Natural killer cell treated with Interleukin-12 subunit alpha and Interleukin-12 subunit beta and Interleukin-15 and Interleukin-18, amount 100 ng/mL, for 72 hours (primary cell): ENCODE data around the gene CEACAM8. TPM values are rescaled to one million over a fixed set of nuclear protein-coding genes. Genes with fewer than 3 reads are reported as not detected.

Source experiments
- ATAC-seq, 2 donors: fragments of 150-1000 bp; cut with Tn5 transposase in 1 of 2; sonication (Bioruptor Pico), chemical (Tn5 transposase) in 1 of 2; 2 replicates each; pipeline ENCODE4 v1.10.0; 2021
- DNase-seq: peaks from one replicate; pipeline ENCODE4 v3.0.0; 2022; ENCODE audit warnings: low spot score
- H3K27ac Mint-ChIP-seq, 2 donors: 1 replicate in 1 of 2; 2 replicates in 1 of 2; pipeline ENCODE4 v1.8.0; 2022; ENCODE audit warnings: mixed read lengths in 2 of 2, mild to moderate bottlenecking in 1 of 2, moderate library complexity in 1 of 2
- H3K27me3 Mint-ChIP-seq, 2 donors: 1 replicate in 1 of 2; 2 replicates in 1 of 2; pipeline ENCODE4 v1.8.0; 2022; ENCODE audit warnings: mixed read lengths in 2 of 2
- H3K36me3 Mint-ChIP-seq: one replicate; pipeline ENCODE4 v1.8.0; 2022; ENCODE audit warnings: mixed read lengths
- H3K4me1 Mint-ChIP-seq, 2 donors: 1 replicate in 1 of 2; 2 replicates in 1 of 2; pipeline ENCODE4 v1.8.0; 2022; ENCODE audit warnings: low read depth in 2 of 2, mixed read lengths in 2 of 2, mild to moderate bottlenecking in 1 of 2
- H3K4me3 Mint-ChIP-seq: one replicate; pipeline ENCODE4 v1.8.0; 2022; ENCODE audit warnings: mixed read lengths
- H3K9me3 Mint-ChIP-seq: 2 replicates; pipeline ENCODE4 v1.8.0; 2022; ENCODE audit warnings: mixed read lengths
- total RNA-seq, 2 donors: library from RNA; stranded (reverse); gene quantifications; one replicate each; pipeline ENCODE4 v1.2.3, GENCODE V29; 2022

Gene CEACAM8
- total RNA-seq, 2 donors from 2014 or later, result not detected

GRCh38 chr19:42601811-42602443, 7.2 kb upstream of the CEACAM8 start:
- ATAC-seq, result peak in 1 of 2 donors; percentile 55
- no peak overlapping the region for H3K4me3 Mint-ChIP-seq

GRCh38 chr19:42596391-42597072, 1.8 kb upstream of the CEACAM8 start:
- H3K4me3 Mint-ChIP-seq, result no peak overlapping the region
- ATAC-seq, result peak in 1 of 2 donors; percentile 66
- H3K9me3 Mint-ChIP-seq, result no peaks in the 10 kb centered on the region
- peaks cover 0 to 7% of the 10 kb centered on the region in 2 donors for H3K4me1 Mint-ChIP-seq
- H3K27me3 Mint-ChIP-seq, result peaks cover 24 to 27% of the 10 kb centered on the region in 2 donors
- H3K27ac Mint-ChIP-seq, result no peak overlapping the region
- DNase-seq, result no peak
- H3K36me3 Mint-ChIP-seq, result no peaks in the 10 kb centered on the region

More at GRCh38 chr19:42601811-42602443, 7.2 kb upstream of the CEACAM8 start:
- Mint-ChIP-seq H3K36me3 (no peaks in the 10 kb centered on the region), H3K27ac (no peak overlapping the region), H3K27me3 (peaks cover 39 to 51% of the 10 kb centered on the region in 2 donors), H3K9me3 (no peaks in the 10 kb centered on the region), H3K4me1 (no peaks in the 10 kb centered on the region)
- DNase-seq, result no peak

- H3K36me3 Mint-ChIP-seq, result no peaks in the 10 kb centered on the region
- no peak overlapping the region for H3K4me3 Mint-ChIP-seq
- no peak for DNase-seq
- peaks cover 0 to 7% of the 10 kb centered on the region in 2 donors for H3K4me1 Mint-ChIP-seq
- ATAC-seq, result peak in 1 of 2 donors; percentile 20
- peaks cover 21 to 26% of the 10 kb centered on the region in 2 donors for H3K27me3 Mint-ChIP-seq
- no peak overlapping the region for H3K27ac Mint-ChIP-seq
- H3K9me3 Mint-ChIP-seq, result no peaks in the 10 kb centered on the region
Measured at GRCh38 chr19:42595550-42596172, 937 bp upstream of the CEACAM8 start.

GRCh38 chr19:42589792-42590191, 4.9 kb downstream of the CEACAM8 start:
- Mint-ChIP-seq H3K27ac (no peak overlapping the region), H3K27me3 (peaks cover 19 to 27% of the 10 kb centered on the region in 2 donors), H3K4me1 (no peaks in the 10 kb centered on the region), H3K4me3 (no peak overlapping the region), H3K36me3 (no peaks in the 10 kb centered on the region), H3K9me3 (no peaks in the 10 kb centered on the region)
- ATAC-seq, result no peak
- no peak for DNase-seq

- H3K4me1 Mint-ChIP-seq, result no peaks in the 10 kb centered on the region
- no peak overlapping the region for H3K4me3 Mint-ChIP-seq
- H3K27me3 Mint-ChIP-seq, result peaks cover 29 to 50% of the 10 kb centered on the region in 2 donors
- no peak overlapping the region for H3K27ac Mint-ChIP-seq
- no peak for ATAC-seq
- no peak for DNase-seq
- no peaks in the 10 kb centered on the region for H3K36me3 Mint-ChIP-seq
- no peaks in the 10 kb centered on the region for H3K9me3 Mint-ChIP-seq
Measured at GRCh38 chr19:42584466-42584865, 10.3 kb downstream of the CEACAM8 start.

- no peak overlapping the region for H3K4me3 Mint-ChIP-seq
- no peaks in the 10 kb centered on the region for H3K4me1 Mint-ChIP-seq
- ATAC-seq, result no peak
- H3K27ac Mint-ChIP-seq, result no peak overlapping the region
- no peaks in the 10 kb centered on the region for H3K9me3 Mint-ChIP-seq
- H3K27me3 Mint-ChIP-seq, result peaks cover 15 to 48% of the 10 kb centered on the region in 2 donors
- no peak for DNase-seq
- no peaks in the 10 kb centered on the region for H3K36me3 Mint-ChIP-seq
Measured at GRCh38 chr19:42577016-42577415, 17.7 kb downstream of the CEACAM8 start.

GRCh38 chr19:42576241-42576640, 18.5 kb downstream of the CEACAM8 start:
- H3K27me3 Mint-ChIP-seq, result peaks cover 15 to 48% of the 10 kb centered on the region in 2 donors
- no peak for DNase-seq
- H3K4me3 Mint-ChIP-seq, result no peak overlapping the region
- H3K4me1 Mint-ChIP-seq, result no peaks in the 10 kb centered on the region
- no peaks in the 10 kb centered on the region for H3K9me3 Mint-ChIP-seq
- H3K36me3 Mint-ChIP-seq, result no peaks in the 10 kb centered on the region
- ATAC-seq, result no peak
- no peak overlapping the region for H3K27ac Mint-ChIP-seq

GRCh38 chr19:42573642-42574041, 21.1 kb downstream of the CEACAM8 start:
- Mint-ChIP-seq H3K36me3 (no peaks in the 10 kb centered on the region), H3K4me1 (no peaks in the 10 kb centered on the region), H3K4me3 (no peak overlapping the region), H3K9me3 (no peaks in the 10 kb centered on the region), H3K27me3 (peaks cover 15 to 33% of the 10 kb centered on the region in 2 donors), H3K27ac (no peak overlapping the region)
- DNase-seq (no peak), ATAC-seq (no peak)

GRCh38 chr19:42571116-42571515, 23.6 kb downstream of the CEACAM8 start:
- ATAC-seq, result no peak
- DNase-seq, result no peak
- Mint-ChIP-seq H3K4me3 (no peak overlapping the region), H3K4me1 (peaks cover 4 to 7% of the 10 kb centered on the region in 2 donors), H3K27me3 (peaks cover 7 to 21% of the 10 kb centered on the region in 2 donors), H3K9me3 (no peaks in the 10 kb centered on the region), H3K27ac (no peak overlapping the region), H3K36me3 (no peaks in the 10 kb centered on the region)

- ATAC-seq (no peak), DNase-seq (no peak)
- H3K9me3 Mint-ChIP-seq, result no peaks in the 10 kb centered on the region
- peaks cover 4 to 7% of the 10 kb centered on the region in 2 donors for H3K4me1 Mint-ChIP-seq
- no peak overlapping the region for H3K4me3 Mint-ChIP-seq
- H3K27ac Mint-ChIP-seq, result no peak overlapping the region
- peaks cover 7 to 18% of the 10 kb centered on the region in 2 donors for H3K27me3 Mint-ChIP-seq
- no peaks in the 10 kb centered on the region for H3K36me3 Mint-ChIP-seq
Measured at GRCh38 chr19:42569193-42569592, 25.5 kb downstream of the CEACAM8 start.

GRCh38 chr19:42568006-42568405, 26.7 kb downstream of the CEACAM8 start:
- no peak overlapping the region for H3K4me3 Mint-ChIP-seq

GRCh38 chr19:42567567-42567966, 27.2 kb downstream of the CEACAM8 start:
- no peak for ATAC-seq
- no peaks in the 10 kb centered on the region for H3K36me3 Mint-ChIP-seq
- H3K27ac Mint-ChIP-seq, result no peak overlapping the region
- DNase-seq, result no peak
- no peak overlapping the region for H3K4me3 Mint-ChIP-seq
- H3K9me3 Mint-ChIP-seq, result no peaks in the 10 kb centered on the region
- H3K4me1 Mint-ChIP-seq, result peaks cover 9 to 13% of the 10 kb centered on the region in 2 donors
- peaks cover 11 to 16% of the 10 kb centered on the region in 2 donors for H3K27me3 Mint-ChIP-seq

More at GRCh38 chr19:42568006-42568405, 26.7 kb downstream of the CEACAM8 start:
- ATAC-seq, result no peak
- Mint-ChIP-seq H3K27ac (no peak overlapping the region), H3K36me3 (no peaks in the 10 kb centered on the region), H3K9me3 (no peaks in the 10 kb centered on the region), H3K4me1 (peaks cover 9 to 12% of the 10 kb centered on the region in 2 donors), H3K27me3 (peaks cover 11 to 16% of the 10 kb centered on the region in 2 donors)
- DNase-seq, result no peak

- DNase-seq (no peak), ATAC-seq (peak; percentile 65 to 72)
- peaks cover 13 to 22% of the 10 kb centered on the region in 2 donors for H3K27me3 Mint-ChIP-seq
- H3K9me3 Mint-ChIP-seq, result no peaks in the 10 kb centered on the region
- H3K4me3 Mint-ChIP-seq, result no peak overlapping the region
- H3K4me1 Mint-ChIP-seq, result peaks cover 9 to 13% of the 10 kb centered on the region in 2 donors
- no peak overlapping the region for H3K27ac Mint-ChIP-seq
- H3K36me3 Mint-ChIP-seq, result no peaks in the 10 kb centered on the region
Measured at GRCh38 chr19:42563352-42564210, 31.1 kb downstream of the CEACAM8 start.
